ENCODE data around the gene RAMP3.
"Not testable (repeated sequence)": the region's sequence is repeated elsewhere in the genome, so short reads cannot be mapped to it uniquely, and the experiment has no call there.

Gene RAMP3

DNA sequence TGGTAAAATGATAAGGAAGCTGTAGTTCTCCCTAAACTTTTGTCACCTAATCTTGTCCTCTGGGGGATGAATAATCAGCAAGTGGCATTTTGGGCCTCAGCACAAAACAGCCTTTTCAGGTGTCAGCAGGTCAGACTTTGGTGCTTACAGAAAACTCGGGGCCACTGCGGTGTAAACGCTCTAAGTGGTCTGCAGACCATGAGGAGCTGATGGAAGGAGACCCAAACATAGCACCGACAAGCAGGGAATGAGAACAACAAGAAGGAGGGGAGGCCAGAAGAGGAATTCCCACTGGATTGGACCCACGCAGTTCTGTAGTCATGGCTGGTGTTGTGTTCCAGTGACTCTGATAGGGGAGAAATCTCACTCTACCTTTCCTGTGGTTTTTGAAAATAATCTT, 45.4 kb downstream of the RAMP3 start:
- no peak overlapping the region for H2AFZ ChIP-seq (ENCODE audit: low read length)
- H4K20me1 ChIP-seq (ENCODE audit: insufficient read depth, low read length, poor library complexity, severe bottlenecking): no peaks in the 10 kb centered on the region
- no peaks in the 10 kb centered on the region for H3K36me3 ChIP-seq (ENCODE audit: insufficient read depth, low read length)
- H3K9ac ChIP-seq (ENCODE audit: low read depth, low read length, poor library complexity, severe bottlenecking): no peak overlapping the region
- H3F3A ChIP-seq (ENCODE audit: low read depth): no peaks in the 10 kb centered on the region
- H3K9me2 ChIP-seq (replicated peaks; ENCODE audit: low read depth, low read length): no peaks in the 10 kb centered on the region
- no peaks in the 10 kb centered on the region for H3K4me1 ChIP-seq (ENCODE audit: insufficient read depth, low read length, poor library complexity, severe bottlenecking)
- H3K9me3 ChIP-seq (ENCODE audit: insufficient read depth, low read depth, low read length): no peaks in the 10 kb centered on the region
- H3K27me3 ChIP-seq (ENCODE audit: insufficient read depth, low read length, poor library complexity, severe bottlenecking): no peaks in the 10 kb centered on the region
- no peak overlapping the region for H3K4me3 ChIP-seq (ENCODE audit: low read length, poor library complexity, severe bottlenecking)
- H3K79me2 ChIP-seq (ENCODE audit: insufficient read depth, low read length): no peaks in the 10 kb centered on the region
- TF ChIP-seq EZH2phosphoT487 (IDR thresholded peaks at IDR 0.05; ENCODE audit: borderline replicate concordance): no peak
- TF ChIP-seq, protein P1, sequence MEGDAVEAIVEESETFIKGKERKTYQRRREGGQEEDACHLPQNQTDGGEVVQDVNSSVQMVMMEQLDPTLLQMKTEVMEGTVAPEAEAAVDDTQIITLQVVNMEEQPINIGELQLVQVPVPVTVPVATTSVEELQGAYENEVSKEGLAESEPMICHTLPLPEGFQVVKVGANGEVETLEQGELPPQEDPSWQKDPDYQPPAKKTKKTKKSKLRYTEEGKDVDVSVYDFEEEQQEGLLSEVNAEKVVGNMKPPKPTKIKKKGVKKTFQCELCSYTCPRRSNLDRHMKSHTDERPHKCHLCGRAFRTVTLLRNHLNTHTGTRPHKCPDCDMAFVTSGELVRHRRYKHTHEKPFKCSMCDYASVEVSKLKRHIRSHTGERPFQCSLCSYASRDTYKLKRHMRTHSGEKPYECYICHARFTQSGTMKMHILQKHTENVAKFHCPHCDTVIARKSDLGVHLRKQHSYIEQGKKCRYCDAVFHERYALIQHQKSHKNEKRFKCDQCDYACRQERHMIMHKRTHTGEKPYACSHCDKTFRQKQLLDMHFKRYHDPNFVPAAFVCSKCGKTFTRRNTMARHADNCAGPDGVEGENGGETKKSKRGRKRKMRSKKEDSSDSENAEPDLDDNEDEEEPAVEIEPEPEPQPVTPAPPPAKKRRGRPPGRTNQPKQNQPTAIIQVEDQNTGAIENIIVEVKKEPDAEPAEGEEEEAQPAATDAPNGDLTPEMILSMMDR (conservative IDR thresholded peaks at IDR 0.05; ENCODE audit: low read length): no peak
- H3K4me2 ChIP-seq (ENCODE audit: low read depth, low read length, poor library complexity, severe bottlenecking): no peak overlapping the region

DNA sequence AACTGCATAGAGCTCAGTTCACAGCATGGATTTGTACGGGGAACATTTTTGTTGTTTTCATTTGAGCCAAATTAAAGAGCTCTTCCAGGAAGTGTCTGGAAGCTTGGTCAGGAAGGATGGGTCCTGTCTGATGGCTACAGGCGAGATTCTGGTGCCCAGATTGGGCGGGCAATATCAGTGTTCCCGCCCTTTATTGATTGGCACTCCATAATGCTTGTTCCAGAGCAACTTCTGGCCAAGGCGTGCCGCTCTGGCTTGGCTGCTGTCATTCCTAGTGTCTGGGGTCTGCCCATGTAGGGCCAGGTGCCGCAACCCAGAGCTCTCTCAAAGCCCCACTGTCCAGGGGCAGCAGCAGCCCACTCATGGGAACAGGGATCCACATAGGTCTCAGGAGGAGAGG, 45.9 kb downstream of the RAMP3 start:
- TF ChIP-seq, protein P1 (conservative IDR thresholded peaks at IDR 0.05; ENCODE audit: low read length): no peak
- TF ChIP-seq EZH2phosphoT487 (IDR thresholded peaks at IDR 0.05; ENCODE audit: borderline replicate concordance): no peak
- H3K27me3 ChIP-seq (ENCODE audit: insufficient read depth, low read length, poor library complexity, severe bottlenecking): no peaks in the 10 kb centered on the region
- H4K20me1 ChIP-seq (ENCODE audit: insufficient read depth, low read length, poor library complexity, severe bottlenecking): no peaks in the 10 kb centered on the region
- H3K4me2 ChIP-seq (ENCODE audit: low read depth, low read length, poor library complexity, severe bottlenecking): no peak overlapping the region
- no peaks in the 10 kb centered on the region for H3K9me3 ChIP-seq (ENCODE audit: insufficient read depth, low read depth, low read length)
- H3K36me3 ChIP-seq (ENCODE audit: insufficient read depth, low read length): no peaks in the 10 kb centered on the region
- H3K9ac ChIP-seq (ENCODE audit: low read depth, low read length, poor library complexity, severe bottlenecking): no peak overlapping the region
- no peaks in the 10 kb centered on the region for H3F3A ChIP-seq (ENCODE audit: low read depth)
- H3K4me1 ChIP-seq (ENCODE audit: insufficient read depth, low read length, poor library complexity, severe bottlenecking): no peaks in the 10 kb centered on the region
- H2AFZ ChIP-seq (ENCODE audit: low read length): 0 out of 2 replicates have a peak overlapping the region, but pooled peaks have one; percentile 48
- H3K79me2 ChIP-seq (ENCODE audit: insufficient read depth, low read length): no peaks in the 10 kb centered on the region
- no peak overlapping the region for H3K4me3 ChIP-seq (ENCODE audit: low read length, poor library complexity, severe bottlenecking)
- H3K9me2 ChIP-seq (replicated peaks; ENCODE audit: low read depth, low read length): no peaks in the 10 kb centered on the region

DNA sequence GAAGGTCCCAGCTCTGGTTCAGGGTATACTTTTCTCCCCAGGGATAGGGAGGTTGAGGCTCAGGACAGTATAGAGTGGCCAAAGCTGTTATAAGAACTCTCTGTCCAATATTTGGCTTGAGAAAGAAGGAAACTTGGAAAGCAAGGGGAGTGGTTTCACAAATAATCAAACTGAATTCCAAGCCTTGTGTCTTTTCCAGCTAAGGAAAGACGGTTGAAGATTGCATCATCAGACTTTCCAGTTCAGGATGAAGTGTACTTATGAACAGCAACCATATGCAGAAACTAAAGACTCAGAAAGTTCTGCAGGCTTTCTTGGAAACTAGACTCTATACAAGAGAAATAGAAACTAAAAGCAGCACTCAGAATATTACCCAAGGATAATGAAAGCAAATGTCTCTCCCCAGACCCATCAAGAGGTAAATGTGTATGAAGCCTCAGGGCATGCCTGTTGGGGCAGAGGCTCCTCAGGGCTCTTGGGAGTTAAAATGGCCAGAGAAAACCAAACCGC, 46.4 kb downstream of the RAMP3 start:
- no peaks in the 10 kb centered on the region for H3K9me2 ChIP-seq (replicated peaks; ENCODE audit: low read depth, low read length)
- no peaks in the 10 kb centered on the region for H4K20me1 ChIP-seq (ENCODE audit: insufficient read depth, low read length, poor library complexity, severe bottlenecking)
- no peak for TF ChIP-seq EZH2phosphoT487 (IDR thresholded peaks at IDR 0.05; ENCODE audit: borderline replicate concordance)
- no peak overlapping the region for H3K4me3 ChIP-seq (ENCODE audit: low read length, poor library complexity, severe bottlenecking)
- H3F3A ChIP-seq (ENCODE audit: low read depth): no peaks in the 10 kb centered on the region
- peak overlapping the region; percentile 31 for H3K4me2 ChIP-seq (ENCODE audit: low read depth, low read length, poor library complexity, severe bottlenecking)
- no peaks in the 10 kb centered on the region for H3K4me1 ChIP-seq (ENCODE audit: insufficient read depth, low read length, poor library complexity, severe bottlenecking)
- H3K9ac ChIP-seq (ENCODE audit: low read depth, low read length, poor library complexity, severe bottlenecking): no peak overlapping the region
- H2AFZ ChIP-seq (ENCODE audit: low read length): 0 out of 2 replicates have a peak overlapping the region, but pooled peaks have one; percentile 48
- H3K9me3 ChIP-seq (ENCODE audit: insufficient read depth, low read depth, low read length): no peaks in the 10 kb centered on the region
- no peaks in the 10 kb centered on the region for H3K27me3 ChIP-seq (ENCODE audit: insufficient read depth, low read length, poor library complexity, severe bottlenecking)
- H3K79me2 ChIP-seq (ENCODE audit: insufficient read depth, low read length): no peaks in the 10 kb centered on the region
- H3K36me3 ChIP-seq (ENCODE audit: insufficient read depth, low read length): no peaks in the 10 kb centered on the region

DNA sequence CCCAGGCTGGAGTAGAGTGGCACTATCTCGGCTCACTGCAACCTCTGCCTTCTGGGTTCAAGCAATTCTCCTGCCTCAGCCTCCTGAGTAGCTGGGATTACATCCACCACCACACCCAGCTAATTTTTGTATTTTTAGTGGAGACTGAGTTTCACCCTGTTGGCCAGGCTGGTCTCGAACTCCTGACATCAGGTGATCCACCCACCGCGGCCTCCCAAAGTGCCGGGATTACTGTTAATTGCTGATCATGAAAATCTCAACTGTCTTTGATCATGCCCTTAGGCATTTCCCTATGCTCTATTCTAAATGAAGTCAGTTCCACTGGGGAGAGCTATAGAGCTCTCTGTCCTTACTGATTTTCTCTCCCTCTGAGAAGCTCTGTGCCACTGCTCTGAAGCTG, 48.7 kb downstream of the RAMP3 start:
- H3K9me3 ChIP-seq (ENCODE audit: insufficient read depth, low read depth, low read length); H3K4me3 ChIP-seq (ENCODE audit: low read length, poor library complexity, severe bottlenecking); H3K36me3 ChIP-seq (ENCODE audit: insufficient read depth, low read length); H3K4me1 ChIP-seq (ENCODE audit: insufficient read depth, low read length, poor library complexity, severe bottlenecking); H3F3A ChIP-seq (ENCODE audit: low read depth); H3K9ac ChIP-seq (ENCODE audit: low read depth, low read length, poor library complexity, severe bottlenecking); H3K9me2 ChIP-seq (replicated peaks; ENCODE audit: low read depth, low read length); H3K27me3 ChIP-seq (ENCODE audit: insufficient read depth, low read length, poor library complexity, severe bottlenecking); H3K4me2 ChIP-seq (ENCODE audit: low read depth, low read length, poor library complexity, severe bottlenecking); H4K20me1 ChIP-seq (ENCODE audit: insufficient read depth, low read length, poor library complexity, severe bottlenecking); H3K79me2 ChIP-seq (ENCODE audit: insufficient read depth, low read length); H2AFZ ChIP-seq (ENCODE audit: low read length): not testable (repeated sequence)

DNA sequence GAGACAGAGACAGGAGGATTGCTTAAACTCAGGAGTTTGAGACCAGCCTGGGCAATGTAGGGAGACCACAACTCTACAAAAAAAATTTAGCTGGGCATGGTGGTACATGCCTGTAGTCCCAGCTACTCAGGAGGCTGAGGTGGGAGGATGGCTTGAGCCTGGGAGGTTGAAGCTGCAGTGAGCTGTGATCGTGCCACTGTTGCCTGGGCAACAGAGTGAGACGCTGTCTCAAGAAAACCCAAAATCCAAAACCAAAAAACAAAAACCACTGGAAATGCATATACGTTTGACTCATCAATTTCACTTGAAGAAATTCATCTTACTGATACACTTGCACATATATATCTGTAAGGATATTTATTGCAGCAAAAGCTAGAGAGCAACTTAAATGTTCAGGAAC, 52.3 kb downstream of the RAMP3 start:
- H3K27me3 ChIP-seq (ENCODE audit: insufficient read depth, low read length, poor library complexity, severe bottlenecking); H3F3A ChIP-seq (ENCODE audit: low read depth); H3K4me1 ChIP-seq (ENCODE audit: insufficient read depth, low read length, poor library complexity, severe bottlenecking); H3K9ac ChIP-seq (ENCODE audit: low read depth, low read length, poor library complexity, severe bottlenecking); H3K79me2 ChIP-seq (ENCODE audit: insufficient read depth, low read length); H4K20me1 ChIP-seq (ENCODE audit: insufficient read depth, low read length, poor library complexity, severe bottlenecking); H3K4me3 ChIP-seq (ENCODE audit: low read length, poor library complexity, severe bottlenecking); H3K4me2 ChIP-seq (ENCODE audit: low read depth, low read length, poor library complexity, severe bottlenecking); H3K36me3 ChIP-seq (ENCODE audit: insufficient read depth, low read length); H2AFZ ChIP-seq (ENCODE audit: low read length); H3K9me3 ChIP-seq (ENCODE audit: insufficient read depth, low read depth, low read length); H3K9me2 ChIP-seq (replicated peaks; ENCODE audit: low read depth, low read length): not testable (repeated sequence)

Measured in Loucy (cell line).